ENCODE measurements around the gene CDC42BPB.

The CDC42BPB gene

GRCh38 chr14:102949062-102949800, 108.1 kb downstream of the CDC42BPB start:
- DNase-seq (ENCODE audit: low read depth in 3 of 3, low spot score in 1 of 3) = no peak

DNA sequence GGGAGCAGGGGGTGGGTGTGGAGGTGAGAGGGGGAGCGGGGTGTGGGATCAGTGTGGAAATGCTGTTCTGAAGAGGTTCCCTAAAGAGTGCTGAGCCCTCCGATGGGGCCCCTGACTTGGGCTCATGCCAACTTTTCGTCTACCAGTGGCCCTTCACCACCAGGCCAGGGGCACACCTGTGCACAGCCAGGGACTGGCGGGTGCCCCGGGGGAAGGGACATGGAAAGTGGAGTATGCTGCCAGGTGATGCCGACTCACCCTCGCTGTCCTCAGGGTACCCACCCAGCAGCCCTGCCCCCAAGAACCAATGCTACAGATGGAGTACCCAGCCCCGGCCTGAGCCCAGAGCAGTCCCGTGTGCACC, 108.7 kb downstream of the CDC42BPB start:
- DNase-seq (ENCODE audit: low read depth in 3 of 3, low spot score in 1 of 3) = no peak

GRCh38 chr14:102947321-102948103, 109.8 kb downstream of the CDC42BPB start:
- DNase-seq (ENCODE audit: low read depth in 3 of 3, low spot score in 1 of 3) = no peak

GRCh38 chr14:102945346-102946130, 111.8 kb downstream of the CDC42BPB start:
- DNase-seq (ENCODE audit: low read depth in 3 of 3, low spot score in 1 of 3) = no peak

DNA sequence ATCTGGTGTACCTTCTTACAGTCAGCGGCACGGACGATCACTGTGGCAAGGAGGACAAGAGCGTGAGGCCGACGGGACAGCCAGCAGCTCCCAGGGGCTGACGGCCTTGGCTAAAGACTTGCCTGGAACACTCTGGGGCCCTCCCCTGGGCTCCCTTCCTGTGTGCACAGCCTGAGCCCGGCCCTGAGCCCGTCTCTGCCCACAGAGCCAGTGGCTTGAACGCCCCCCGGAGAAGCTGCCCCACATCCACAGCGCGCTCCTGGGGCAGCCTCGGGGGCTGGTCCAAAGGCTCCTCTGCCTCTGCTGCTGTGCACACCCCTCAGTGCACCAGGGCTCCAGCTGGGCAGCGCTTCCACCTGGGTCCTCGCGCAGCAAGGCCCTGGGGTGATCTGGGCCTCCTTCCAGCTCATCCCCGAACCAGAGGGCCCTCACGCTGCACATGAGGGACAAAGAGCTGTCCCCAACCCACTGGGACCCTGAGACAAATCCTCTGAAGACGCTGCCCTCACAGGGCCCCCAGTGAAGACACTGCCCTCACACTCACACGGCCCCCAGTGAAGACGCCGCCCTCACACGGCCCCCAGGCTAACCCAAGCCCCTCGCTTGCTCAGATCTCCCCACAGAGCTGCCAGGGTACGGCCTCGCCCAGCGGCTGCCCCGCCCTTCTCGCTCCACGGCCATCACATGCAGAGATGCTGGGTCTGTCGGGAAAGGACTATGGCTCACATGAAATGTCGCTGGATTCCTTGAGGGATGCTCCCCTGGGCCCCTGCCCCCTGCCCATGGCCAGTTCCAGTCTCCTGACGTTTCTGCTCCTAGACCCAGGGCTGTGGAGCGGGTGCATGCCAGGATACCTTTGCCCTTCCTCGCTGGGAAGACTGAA, 112.7 kb downstream of the CDC42BPB start:
- DNase-seq (ENCODE audit: low read depth in 3 of 3, low spot score in 1 of 3) = no peak

DNA sequence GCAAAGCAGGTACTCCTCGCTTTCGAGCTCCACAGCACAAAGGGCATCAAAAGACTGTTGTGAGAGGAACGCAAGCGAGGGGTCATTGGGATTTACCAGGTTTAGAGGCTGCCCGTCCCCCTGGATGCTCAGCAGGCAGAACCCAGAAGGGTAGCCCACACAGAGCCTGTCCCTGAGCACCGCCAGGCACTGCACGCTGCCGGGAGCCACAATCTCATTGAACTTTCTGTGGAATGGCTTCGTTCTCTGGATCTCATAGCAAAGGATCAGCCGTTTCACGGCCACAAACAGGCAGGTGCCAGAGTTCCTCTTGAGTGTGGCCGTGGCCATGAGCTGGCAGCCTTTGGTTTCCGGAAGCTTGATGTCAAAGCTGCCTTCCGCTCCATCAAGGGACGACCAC, 113.4 kb downstream of the CDC42BPB start:
- no peak for DNase-seq (ENCODE audit: low read depth in 3 of 3, low spot score in 1 of 3)

- no peak for DNase-seq (ENCODE audit: low read depth in 3 of 3, low spot score in 1 of 3)
Observed at GRCh38 chr14:102943454-102943853, 113.9 kb downstream of the CDC42BPB start.

GRCh38 chr14:102942069-102942468, 115.3 kb downstream of the CDC42BPB start:
- no peak for DNase-seq (ENCODE audit: low read depth in 3 of 3, low spot score in 1 of 3)

DNA sequence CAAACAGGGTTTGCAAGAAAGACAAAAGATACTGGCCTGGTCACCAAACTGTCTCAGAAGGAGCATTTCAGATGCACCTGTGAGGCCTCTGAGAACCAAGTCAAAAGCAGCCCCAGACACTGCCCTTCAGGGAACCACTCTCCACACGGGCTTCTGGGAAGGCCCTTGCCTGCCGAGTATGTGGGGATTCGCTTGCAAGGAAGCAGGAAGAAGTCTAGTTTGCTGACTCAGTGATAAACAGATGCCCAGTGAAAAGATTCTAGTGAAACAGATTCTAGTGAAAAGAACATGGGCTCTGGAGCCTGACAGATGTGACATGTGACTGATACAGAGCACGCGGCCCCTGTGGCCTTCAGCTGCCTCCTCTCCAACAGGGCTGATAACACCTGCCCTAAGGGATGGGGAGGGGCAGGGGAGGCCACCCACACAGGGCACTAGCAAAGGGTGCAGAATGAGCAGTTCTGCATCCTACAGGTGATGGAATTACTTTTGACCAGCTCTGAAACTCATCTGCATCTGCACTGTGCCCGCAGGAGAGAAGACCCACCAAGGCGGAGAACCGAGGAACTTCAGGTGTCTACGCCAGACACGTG, 115.8 kb downstream of the CDC42BPB start:
- no peak for DNase-seq (ENCODE audit: low read depth in 3 of 3, low spot score in 1 of 3)

DNA sequence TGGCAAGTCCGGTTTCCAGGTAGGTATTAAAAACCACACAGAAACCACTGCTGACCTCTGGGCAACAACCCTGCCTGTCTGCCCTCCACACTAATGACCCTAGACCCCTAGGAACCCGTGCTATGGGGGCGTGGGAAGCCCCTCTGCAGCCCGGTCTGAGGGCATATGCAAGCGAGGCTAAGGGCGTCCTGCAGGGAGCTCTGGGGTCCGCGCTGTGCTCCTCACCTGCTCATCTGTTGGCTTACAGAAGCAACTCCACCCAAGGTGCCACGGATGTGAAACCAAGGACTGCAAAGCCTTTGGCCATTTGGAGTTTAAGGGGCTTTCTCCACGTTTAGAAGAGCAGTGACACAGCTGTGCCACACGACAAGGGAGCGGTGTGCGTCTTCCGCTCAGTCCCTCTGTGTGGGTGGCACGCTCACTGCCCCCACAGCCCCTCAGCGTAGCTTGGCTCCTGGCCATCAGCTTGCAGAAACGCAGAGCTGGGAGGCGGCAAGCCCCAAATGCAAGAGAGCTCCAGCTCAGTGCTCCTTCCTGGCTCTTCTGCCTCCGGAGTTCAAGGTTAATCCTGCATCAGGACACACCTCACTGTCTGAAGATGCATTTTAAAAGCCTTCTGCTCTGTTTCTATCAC, 116.5 kb downstream of the CDC42BPB start:
- no peak for DNase-seq (ENCODE audit: low read depth in 3 of 3, low spot score in 1 of 3)

DNA sequence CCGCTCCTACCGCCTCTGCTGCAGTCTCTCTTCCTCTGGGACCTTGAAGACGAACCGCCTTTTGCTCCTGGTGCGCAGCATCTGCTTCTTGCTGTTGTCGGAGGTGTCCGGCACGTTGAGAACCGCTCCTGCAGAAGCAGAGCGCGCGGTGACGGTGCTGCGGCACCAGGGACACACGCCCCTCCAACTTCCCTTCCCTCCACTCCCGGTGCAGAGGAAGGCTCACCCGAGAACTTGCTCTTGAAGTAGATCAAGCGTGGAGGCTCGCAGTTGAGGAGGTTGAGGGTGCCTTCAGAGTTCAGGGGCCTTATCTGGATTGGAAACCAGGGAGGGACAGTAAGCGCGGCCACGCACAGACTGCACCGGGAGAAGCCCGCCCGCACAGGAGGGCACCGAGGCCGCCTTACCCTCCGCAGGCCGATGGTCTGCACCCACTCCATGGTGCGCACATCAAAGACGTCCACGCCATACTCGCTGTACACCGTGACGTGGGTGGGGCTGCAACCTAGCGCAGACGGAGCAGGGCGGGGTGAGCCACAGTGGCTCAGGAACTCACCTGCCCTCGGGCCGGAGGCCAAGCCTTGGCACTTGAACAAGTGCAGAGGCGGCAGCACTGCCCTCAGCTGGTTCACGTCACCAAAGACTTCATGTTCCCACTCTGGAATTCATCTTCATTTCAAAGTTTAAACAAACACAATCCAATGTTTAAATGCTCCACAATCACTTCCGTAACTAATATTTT, 117.4 kb downstream of the CDC42BPB start:
- no peak for DNase-seq (ENCODE audit: low read depth in 3 of 3, low spot score in 1 of 3)

- DNase-seq (ENCODE audit: low read depth in 3 of 3, low spot score in 1 of 3) = no peak
Observed at GRCh38 chr14:102939329-102939728, 118.0 kb downstream of the CDC42BPB start.

- DNase-seq (ENCODE audit: low read depth in 3 of 3, low spot score in 1 of 3) = no peak
Observed at GRCh38 chr14:102938191-102938590, 119.2 kb downstream of the CDC42BPB start.

- DNase-seq (ENCODE audit: low read depth in 3 of 3, low spot score in 1 of 3) = no peak
Observed at GRCh38 chr14:102937331-102938175, 119.8 kb downstream of the CDC42BPB start.

DNA sequence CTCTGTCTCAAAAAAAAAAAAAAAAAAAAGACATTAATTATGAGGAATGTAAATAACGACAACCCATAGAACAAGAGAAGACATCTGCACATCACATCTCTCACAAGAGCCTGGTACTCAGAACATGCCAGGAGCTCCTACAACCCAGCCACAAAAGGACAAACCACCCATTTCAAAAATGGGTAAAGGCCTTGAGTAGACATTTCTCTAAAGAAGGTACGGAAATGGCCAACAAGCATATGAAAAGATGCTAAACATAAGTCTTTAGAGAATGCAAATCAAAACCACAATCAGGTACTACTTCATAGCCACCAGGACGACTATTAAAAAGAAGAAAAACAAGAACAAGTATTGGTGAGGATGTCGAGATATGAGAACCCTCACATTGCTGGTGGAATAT, 121.6 kb downstream of the CDC42BPB start:
- DNase-seq (ENCODE audit: low read depth in 3 of 3, low spot score in 1 of 3) = no peak

- no peak for DNase-seq (ENCODE audit: low read depth in 3 of 3, low spot score in 1 of 3)
Observed at GRCh38 chr14:102933618-102934231, 123.6 kb downstream of the CDC42BPB start.

DNA sequence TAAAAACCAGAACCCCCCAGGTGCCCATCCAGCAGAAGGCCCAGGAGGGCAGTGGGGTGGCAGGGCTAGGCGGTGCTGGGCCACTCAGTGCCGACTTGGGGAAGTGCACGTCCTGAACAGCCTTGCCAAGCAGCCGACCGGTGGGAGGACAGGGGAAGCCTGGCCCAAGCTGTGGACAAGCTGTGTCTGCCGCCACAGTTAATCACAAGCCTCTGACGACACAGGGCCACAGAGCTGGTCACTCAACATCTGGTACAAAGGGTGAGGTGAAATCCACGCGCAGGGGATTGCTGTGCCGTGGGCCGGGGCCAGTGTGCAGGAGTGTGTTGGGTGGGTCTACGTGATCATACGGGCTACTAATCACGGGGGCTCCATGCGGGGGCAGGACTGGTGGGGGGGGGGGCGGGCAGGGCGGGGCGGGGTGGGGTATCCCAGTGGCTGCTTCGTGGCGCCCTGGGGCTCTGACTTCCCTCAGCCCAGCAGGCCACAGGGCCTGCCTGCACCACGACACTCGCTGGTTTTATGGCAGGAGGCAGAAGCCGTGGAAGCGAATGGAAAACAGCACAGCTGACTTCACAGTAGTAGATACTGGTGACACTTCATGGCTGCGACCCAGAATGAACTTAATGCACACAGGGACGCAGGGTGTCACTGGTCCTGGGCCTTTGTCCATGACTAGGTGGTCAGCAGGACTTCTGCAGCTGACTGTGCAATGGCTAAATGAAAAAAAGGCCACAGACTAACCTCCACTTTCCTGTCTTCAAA, 124.7 kb downstream of the CDC42BPB start:
- no peak for DNase-seq (ENCODE audit: low read depth in 3 of 3, low spot score in 1 of 3)

All from stimulated activated CD4-positive, alpha-beta T cell treated with anti-CD3 and anti-CD28 coated beads, TNF-alpha, amount 100 ng/mL, for 1 hour (primary cell).